ENCODE measurements around the gene TMEM89. TPM values are rescaled to one million over a fixed set of nuclear protein-coding genes. Genes with fewer than 3 reads are reported as not detected.

Gene TMEM89
- total RNA-seq, 1 experiment from 2014 or later, result 0.74 TPM

GRCh38 chr3:48637305-48637704 is 15.7 kb upstream of the TMEM89 start:
- Histone ChIP-seq H3K23ac (ENCODE audit: insufficient read length, low read depth, low read length) (no peak overlapping the region), H3K27me3 (ENCODE audit: insufficient read depth, low read length) (no peaks in the 10 kb centered on the region), H3K4ac (ENCODE audit: low read depth, low read length) (no peak overlapping the region), H2BK12ac (ENCODE audit: insufficient read length, low read depth, low read length) (no peak overlapping the region), H3K27ac (ENCODE audit: insufficient read length, low read depth, low read length) (no peak overlapping the region), H4K91ac (ENCODE audit: insufficient read length, low read depth, low read length) (no peak overlapping the region), H2AK5ac (ENCODE audit: insufficient read length, low read length) (no peak overlapping the region), H3K23me2 (ENCODE audit: insufficient read length, low read depth, low read length, poor library complexity, severe bottlenecking) (peaks cover 6% of the 10 kb centered on the region), H2BK15ac (ENCODE audit: low read depth, low read length) (no peak overlapping the region), H2AFZ (ENCODE audit: low read length) (no peak overlapping the region), H3K79me1 (ENCODE audit: insufficient read depth, low read depth, low read length, poor library complexity, severe bottlenecking) (no peaks in the 10 kb centered on the region), H3K4me2 (ENCODE audit: insufficient read depth, insufficient read length, low read length) (no peak overlapping the region), H3K9me3 (ENCODE audit: control insufficient read depth, low read depth, low read length) (no peaks in the 10 kb centered on the region), H3K9ac (ENCODE audit: extremely low read depth, insufficient read length, low read length) (no peak overlapping the region), H3K4me1 (ENCODE audit: insufficient read depth, low read length) (peaks cover 2% of the 10 kb centered on the region), H2BK20ac (ENCODE audit: low read depth, low read length, poor library complexity, severe bottlenecking) (no peak overlapping the region), H2BK120ac (ENCODE audit: low read depth, low read length, poor library complexity, severe bottlenecking) (no peak overlapping the region), H3K14ac (ENCODE audit: insufficient read depth, low read length) (no peak overlapping the region), H3T11ph (ENCODE audit: low read length) (no peak overlapping the region), H3K79me2 (ENCODE audit: insufficient read depth, low read length) (no peaks in the 10 kb centered on the region), H2BK5ac (ENCODE audit: insufficient read length, low read length) (no peak overlapping the region), H4K20me1 (ENCODE audit: control insufficient read depth, insufficient read depth, insufficient read length) (peaks cover 2% of the 10 kb centered on the region), H3K56ac (ENCODE audit: insufficient read length, low read depth, low read length) (no peak overlapping the region), H4K8ac (replicated peaks; ENCODE audit: insufficient read length, low read depth, low read length) (no peak overlapping the region), H4K5ac (ENCODE audit: insufficient read length, low read depth, low read length) (no peak overlapping the region), H3K18ac (ENCODE audit: insufficient read length, low read depth, low read length) (no peak overlapping the region)
- TF ChIP-seq, protein P1, sequence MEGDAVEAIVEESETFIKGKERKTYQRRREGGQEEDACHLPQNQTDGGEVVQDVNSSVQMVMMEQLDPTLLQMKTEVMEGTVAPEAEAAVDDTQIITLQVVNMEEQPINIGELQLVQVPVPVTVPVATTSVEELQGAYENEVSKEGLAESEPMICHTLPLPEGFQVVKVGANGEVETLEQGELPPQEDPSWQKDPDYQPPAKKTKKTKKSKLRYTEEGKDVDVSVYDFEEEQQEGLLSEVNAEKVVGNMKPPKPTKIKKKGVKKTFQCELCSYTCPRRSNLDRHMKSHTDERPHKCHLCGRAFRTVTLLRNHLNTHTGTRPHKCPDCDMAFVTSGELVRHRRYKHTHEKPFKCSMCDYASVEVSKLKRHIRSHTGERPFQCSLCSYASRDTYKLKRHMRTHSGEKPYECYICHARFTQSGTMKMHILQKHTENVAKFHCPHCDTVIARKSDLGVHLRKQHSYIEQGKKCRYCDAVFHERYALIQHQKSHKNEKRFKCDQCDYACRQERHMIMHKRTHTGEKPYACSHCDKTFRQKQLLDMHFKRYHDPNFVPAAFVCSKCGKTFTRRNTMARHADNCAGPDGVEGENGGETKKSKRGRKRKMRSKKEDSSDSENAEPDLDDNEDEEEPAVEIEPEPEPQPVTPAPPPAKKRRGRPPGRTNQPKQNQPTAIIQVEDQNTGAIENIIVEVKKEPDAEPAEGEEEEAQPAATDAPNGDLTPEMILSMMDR (conservative IDR thresholded peaks at IDR 0.05), result no peak
- peak overlapping the region; percentile 41 to 72; a peak in 4 of 5 replicates for H3K4me3 Mint-ChIP-seq
- no CpG with 5 or more reads among the region's 6 CpGs for WGBS (ENCODE audit: extremely low coverage, insufficient read length, low lambda C conversion rate)
- H3K27me3 Mint-ChIP-seq (ENCODE audit: low read depth), result no peaks in the 10 kb centered on the region; the same call in 1 of the 2 replicates
- H3K36me3 Mint-ChIP-seq (ENCODE audit: insufficient read depth in 1 of 3, low read depth in 3 of 3), result peaks cover 17 to 53% (median 52%) of the 10 kb centered on the region in 3 experiments; a peak in 6 of 7 replicates
- H3K27ac Mint-ChIP-seq, result peak overlapping the region; percentile 86 to 93 (median 92); a peak in 5 of 7 replicates
- DNase-seq, result no peak
- no peaks in the 10 kb centered on the region for H3K9me3 Mint-ChIP-seq
- peaks cover 28 to 31% of the 10 kb centered on the region in 2 experiments for H3K4me1 Mint-ChIP-seq

Data from H9 (cell line).